Parathyroid adenoma (tissue), 2 donors: ENCODE data around the gene ARHGAP22.
A peak's percentile ranks its signal among the peaks of the same experiment; 100 is the strongest.

Source experiments
- H2AFZ ChIP-seq: fragments of 300-600 bp; sonication (generic); one replicate; pipeline ENCODE4 v1.7.0; 2017; ENCODE audit warnings: antibody characterized with exemption, mild to moderate bottlenecking
- H3K27ac ChIP-seq: fragments of 300-600 bp; sonication (generic); one replicate; pipeline ENCODE4 v1.7.0; 2017
- H3K27me3 ChIP-seq: fragments of 300-600 bp; sonication (generic); one replicate; pipeline ENCODE4 v1.7.0; 2017; ENCODE audit warnings: low read length; ENCODE audit not compliant: control insufficient read depth, insufficient read depth
- H3K36me3 ChIP-seq: fragments of 300-600 bp; sonication (generic); one replicate; pipeline ENCODE4 v1.7.0; 2017; ENCODE audit warnings: low read length; ENCODE audit not compliant: control insufficient read depth, insufficient read depth
- H3K4me1 ChIP-seq: fragments of 300-600 bp; sonication (generic); one replicate; pipeline ENCODE4 v1.7.0; 2017; ENCODE audit warnings: control low read depth
- H3K4me2 ChIP-seq: fragments of 300-600 bp; sonication (generic); one replicate; pipeline ENCODE4 v1.7.0; 2017; ENCODE audit warnings: low read length
- H3K4me3 ChIP-seq: fragments of 300-600 bp; sonication (generic); one replicate; pipeline ENCODE4 v1.7.0; 2017; ENCODE audit warnings: low read depth, low read length
- H3K79me2 ChIP-seq: fragments of 300-600 bp; sonication (generic); one replicate; pipeline ENCODE4 v1.7.0; 2017; ENCODE audit warnings: control low read depth
- H3K9ac ChIP-seq: fragments of 300-600 bp; sonication (generic); one replicate; pipeline ENCODE4 v1.7.0; 2017; ENCODE audit warnings: mild to moderate bottlenecking
- H3K9me3 ChIP-seq: fragments of 300-600 bp; sonication (generic); one replicate; pipeline ENCODE4 v1.7.0; 2017; ENCODE audit warnings: low read length; ENCODE audit not compliant: control insufficient read depth
- TF ChIP-seq, protein P1 (sequence below): fragments of 300-600 bp; sonication (generic); IDR thresholded peaks from one replicate; pipeline ENCODE4 v1.7.0; 2017; ENCODE audit warnings: antibody characterized with exemption, mild to moderate bottlenecking
- donor health status: primary hyperparathyroidism.

ARHGAP22 gene

DNA sequence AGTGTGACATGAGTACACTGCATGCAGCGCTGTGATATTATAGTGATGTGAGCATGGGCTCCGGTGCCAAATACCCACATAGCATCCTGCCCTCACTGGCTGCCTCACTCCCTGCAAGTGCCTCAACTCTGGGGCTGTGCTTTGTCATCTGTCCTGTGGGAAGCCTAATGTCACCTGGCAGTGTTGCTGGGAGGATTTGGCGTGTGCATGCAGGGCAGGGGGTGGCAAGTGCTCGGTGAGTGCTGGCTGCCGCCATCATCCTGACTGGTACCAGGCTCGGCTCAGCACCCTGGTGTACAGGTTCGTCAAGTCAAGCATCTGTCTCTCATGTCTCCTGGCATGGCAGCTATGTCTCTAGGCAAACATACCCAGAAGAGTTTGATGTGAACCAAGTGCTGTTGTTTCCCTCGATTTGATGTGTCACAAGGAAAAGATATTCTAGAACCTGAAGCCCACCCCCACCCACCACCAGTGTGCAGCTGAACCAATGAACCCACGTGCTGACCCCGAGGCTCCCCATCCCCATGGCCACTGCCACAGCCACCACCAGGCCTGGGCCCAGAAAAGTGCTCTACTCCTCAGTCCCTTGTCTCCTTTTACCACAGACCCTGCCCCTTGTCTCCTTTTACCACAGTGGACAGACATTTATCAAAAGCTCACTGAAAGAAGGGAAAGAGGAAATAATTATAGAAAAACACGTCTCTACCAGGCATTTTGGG is 162.6 kb downstream of the ARHGAP22 start:
- Histone ChIP-seq H3K4me3 (no peak overlapping the region), H3K27me3 (no peaks in the 10 kb centered on the region), H3K36me3 (no peaks in the 10 kb centered on the region), H2AFZ (no peak overlapping the region), H3K79me2 (peaks cover 4% of the 10 kb centered on the region), H3K9ac (no peak overlapping the region), H3K4me2 (no peak overlapping the region), H3K4me1 (peaks cover 32% of the 10 kb centered on the region), H3K27ac (no peak overlapping the region), H3K9me3 (no peaks in the 10 kb centered on the region)
- TF ChIP-seq, protein P1, sequence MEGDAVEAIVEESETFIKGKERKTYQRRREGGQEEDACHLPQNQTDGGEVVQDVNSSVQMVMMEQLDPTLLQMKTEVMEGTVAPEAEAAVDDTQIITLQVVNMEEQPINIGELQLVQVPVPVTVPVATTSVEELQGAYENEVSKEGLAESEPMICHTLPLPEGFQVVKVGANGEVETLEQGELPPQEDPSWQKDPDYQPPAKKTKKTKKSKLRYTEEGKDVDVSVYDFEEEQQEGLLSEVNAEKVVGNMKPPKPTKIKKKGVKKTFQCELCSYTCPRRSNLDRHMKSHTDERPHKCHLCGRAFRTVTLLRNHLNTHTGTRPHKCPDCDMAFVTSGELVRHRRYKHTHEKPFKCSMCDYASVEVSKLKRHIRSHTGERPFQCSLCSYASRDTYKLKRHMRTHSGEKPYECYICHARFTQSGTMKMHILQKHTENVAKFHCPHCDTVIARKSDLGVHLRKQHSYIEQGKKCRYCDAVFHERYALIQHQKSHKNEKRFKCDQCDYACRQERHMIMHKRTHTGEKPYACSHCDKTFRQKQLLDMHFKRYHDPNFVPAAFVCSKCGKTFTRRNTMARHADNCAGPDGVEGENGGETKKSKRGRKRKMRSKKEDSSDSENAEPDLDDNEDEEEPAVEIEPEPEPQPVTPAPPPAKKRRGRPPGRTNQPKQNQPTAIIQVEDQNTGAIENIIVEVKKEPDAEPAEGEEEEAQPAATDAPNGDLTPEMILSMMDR = no peak

GRCh38 chr10:48440771-48441170 is 164.1 kb downstream of the ARHGAP22 start:
- H3K4me1 ChIP-seq = peaks cover 37% of the 10 kb centered on the region
- H3K4me2 ChIP-seq = no peak overlapping the region
- no peak overlapping the region for H3K9ac ChIP-seq
- H3K79me2 ChIP-seq = no peaks in the 10 kb centered on the region
- TF ChIP-seq, protein P1 = no peak
- no peaks in the 10 kb centered on the region for H3K36me3 ChIP-seq
- no peaks in the 10 kb centered on the region for H3K27me3 ChIP-seq
- no peak overlapping the region for H3K4me3 ChIP-seq
- no peak overlapping the region for H2AFZ ChIP-seq
- no peaks in the 10 kb centered on the region for H3K9me3 ChIP-seq
- peak overlapping the region; percentile 88 for H3K27ac ChIP-seq

- Histone ChIP-seq H3K9me3 (no peaks in the 10 kb centered on the region), H3K27ac (peak overlapping the region; percentile 88), H3K4me2 (peak overlapping the region; percentile 40), H2AFZ (peak overlapping the region; percentile 70), H3K9ac (no peak overlapping the region), H3K36me3 (no peaks in the 10 kb centered on the region), H3K27me3 (no peaks in the 10 kb centered on the region), H3K4me1 (peaks cover 27% of the 10 kb centered on the region), H3K79me2 (no peaks in the 10 kb centered on the region), H3K4me3 (no peak overlapping the region)
- TF ChIP-seq, protein P1 = no peak
Observed at GRCh38 chr10:48439581-48440041, 165.3 kb downstream of the ARHGAP22 start.

DNA sequence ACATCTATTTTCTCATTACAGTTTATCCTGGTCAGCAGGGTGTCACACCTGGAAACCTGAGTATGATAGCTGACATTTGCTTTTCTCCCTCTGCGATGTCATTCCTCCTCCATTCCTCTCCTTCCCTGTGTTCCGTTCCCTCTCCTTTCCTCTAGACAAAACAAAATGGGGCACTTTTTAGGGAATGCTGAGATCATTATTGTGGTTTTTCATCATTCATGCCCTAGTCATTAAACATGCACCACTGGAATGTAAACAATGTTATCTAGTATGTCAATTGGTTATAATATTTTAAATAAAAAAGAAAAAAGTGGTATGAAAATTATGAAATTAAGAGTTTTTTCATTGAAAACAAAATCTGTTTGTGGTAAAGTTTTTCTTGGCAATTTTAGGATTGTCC is 165.8 kb downstream of the ARHGAP22 start:
- H3K4me3 ChIP-seq = no peak overlapping the region
- H3K27ac ChIP-seq = peak overlapping the region; percentile 88
- no peaks in the 10 kb centered on the region for H3K9me3 ChIP-seq
- H3K79me2 ChIP-seq = no peaks in the 10 kb centered on the region
- peaks cover 25% of the 10 kb centered on the region for H3K4me1 ChIP-seq
- H3K9ac ChIP-seq = no peak overlapping the region
- peak overlapping the region; percentile 70 for H2AFZ ChIP-seq
- H3K36me3 ChIP-seq = no peaks in the 10 kb centered on the region
- no peaks in the 10 kb centered on the region for H3K27me3 ChIP-seq
- TF ChIP-seq, protein P1 = no peak
- no peak overlapping the region for H3K4me2 ChIP-seq

GRCh38 chr10:48437546-48437945 is 167.3 kb downstream of the ARHGAP22 start:
- Histone ChIP-seq H3K4me3 (no peak overlapping the region), H3K79me2 (no peaks in the 10 kb centered on the region), H3K9me3 (no peaks in the 10 kb centered on the region), H3K27ac (peak overlapping the region; percentile 3), H2AFZ (no peak overlapping the region), H3K36me3 (no peaks in the 10 kb centered on the region), H3K27me3 (no peaks in the 10 kb centered on the region), H3K4me2 (no peak overlapping the region), H3K4me1 (peaks cover 25% of the 10 kb centered on the region), H3K9ac (no peak overlapping the region)
- TF ChIP-seq, protein P1 = no peak
